ENCODE results near the gene NRROS. TPM values are rescaled to one million over a fixed set of nuclear protein-coding genes. Genes with fewer than 3 reads are reported as not detected.

Gene NRROS
- total RNA-seq, 1 donor from 2014 or later: 22.6 TPM

DNA sequence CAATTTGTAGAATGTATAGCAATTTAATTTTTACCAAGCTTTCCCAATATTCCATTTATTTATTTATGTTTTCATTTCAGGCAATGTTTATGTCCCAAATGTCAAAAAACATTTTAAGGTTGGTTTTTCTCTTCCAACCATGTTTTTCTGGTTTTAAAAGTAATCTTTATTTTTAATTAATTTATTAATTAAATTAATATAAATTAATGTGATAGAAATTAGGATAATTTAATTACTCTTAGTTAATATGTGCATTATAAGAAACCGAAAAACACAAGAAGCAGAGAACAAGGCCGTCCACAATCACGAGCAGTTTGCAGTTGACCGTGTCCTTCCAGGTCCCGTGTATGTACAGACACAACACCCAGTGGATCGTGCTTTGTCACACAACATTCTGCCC lies 36.8 kb upstream of the NRROS start:
- Histone ChIP-seq H3K27me3 (no peaks in the 10 kb centered on the region), H3K27ac (no peak overlapping the region), H3K36me3 (no peaks in the 10 kb centered on the region), H3K4me1 (no peaks in the 10 kb centered on the region), H3K9me3 (no peaks in the 10 kb centered on the region), H3K4me3 (no peak overlapping the region)
- TF ChIP-seq, protein P1, sequence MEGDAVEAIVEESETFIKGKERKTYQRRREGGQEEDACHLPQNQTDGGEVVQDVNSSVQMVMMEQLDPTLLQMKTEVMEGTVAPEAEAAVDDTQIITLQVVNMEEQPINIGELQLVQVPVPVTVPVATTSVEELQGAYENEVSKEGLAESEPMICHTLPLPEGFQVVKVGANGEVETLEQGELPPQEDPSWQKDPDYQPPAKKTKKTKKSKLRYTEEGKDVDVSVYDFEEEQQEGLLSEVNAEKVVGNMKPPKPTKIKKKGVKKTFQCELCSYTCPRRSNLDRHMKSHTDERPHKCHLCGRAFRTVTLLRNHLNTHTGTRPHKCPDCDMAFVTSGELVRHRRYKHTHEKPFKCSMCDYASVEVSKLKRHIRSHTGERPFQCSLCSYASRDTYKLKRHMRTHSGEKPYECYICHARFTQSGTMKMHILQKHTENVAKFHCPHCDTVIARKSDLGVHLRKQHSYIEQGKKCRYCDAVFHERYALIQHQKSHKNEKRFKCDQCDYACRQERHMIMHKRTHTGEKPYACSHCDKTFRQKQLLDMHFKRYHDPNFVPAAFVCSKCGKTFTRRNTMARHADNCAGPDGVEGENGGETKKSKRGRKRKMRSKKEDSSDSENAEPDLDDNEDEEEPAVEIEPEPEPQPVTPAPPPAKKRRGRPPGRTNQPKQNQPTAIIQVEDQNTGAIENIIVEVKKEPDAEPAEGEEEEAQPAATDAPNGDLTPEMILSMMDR (IDR thresholded peaks at IDR 0.05): no peak
- intact Hi-C loops (cut with DNase I): no loop called here
- DNase-seq (ENCODE audit: low spot score in 2 of 2): no peak

DNA sequence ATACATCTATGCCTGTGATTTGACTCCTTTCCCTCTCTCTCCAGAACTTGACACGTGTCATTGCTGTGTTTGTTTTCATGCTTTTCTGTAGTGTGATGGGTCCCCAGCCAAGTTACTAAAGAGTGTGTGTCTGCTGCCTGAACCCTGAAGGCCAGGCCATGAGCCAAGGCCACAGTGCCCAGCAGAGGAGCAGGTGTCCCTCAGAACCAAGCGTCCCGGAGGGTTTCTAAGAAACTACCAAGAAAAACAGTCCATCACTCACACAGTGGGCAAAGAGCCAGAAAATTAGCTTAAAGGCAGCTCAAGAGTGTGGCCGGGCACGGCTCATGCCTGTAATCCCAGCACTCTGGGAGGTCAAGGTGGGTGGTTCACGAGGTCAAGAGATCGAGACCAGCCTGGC lies 35.8 kb upstream of the NRROS start:
- no peak overlapping the region for H3K27ac ChIP-seq
- no peaks in the 10 kb centered on the region for H3K36me3 ChIP-seq
- TF ChIP-seq, protein P1 (IDR thresholded peaks at IDR 0.05): no peak
- no peaks in the 10 kb centered on the region for H3K27me3 ChIP-seq
- intact Hi-C loops (cut with DNase I): no loop called here
- H3K4me3 ChIP-seq: no peak overlapping the region
- peak in 1 of 2 donors; percentile 18 for DNase-seq (ENCODE audit: low spot score in 2 of 2)
- H3K9me3 ChIP-seq: no peaks in the 10 kb centered on the region
- no peaks in the 10 kb centered on the region for H3K4me1 ChIP-seq

DNA sequence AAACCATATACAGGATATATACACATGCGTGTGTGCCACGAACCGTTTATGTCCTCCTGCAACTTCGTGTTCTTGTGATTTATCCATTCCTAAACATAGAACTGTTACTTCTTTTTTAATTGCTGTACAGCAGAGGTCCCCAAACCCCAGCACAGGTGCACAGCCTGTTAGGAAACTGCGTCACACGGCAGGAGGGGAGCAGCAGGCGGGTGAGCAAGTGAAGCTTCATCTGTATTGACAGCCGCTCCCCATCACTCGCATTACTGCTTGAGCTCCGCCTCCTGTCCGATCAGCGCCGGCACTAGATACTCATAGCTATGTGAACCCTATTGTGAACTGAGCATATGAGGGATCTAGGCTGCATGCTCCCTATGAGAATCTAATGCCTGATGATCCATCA lies 34.9 kb upstream of the NRROS start:
- intact Hi-C loops (cut with DNase I): no loop called here
- Histone ChIP-seq H3K27ac (no peak overlapping the region), H3K27me3 (no peaks in the 10 kb centered on the region), H3K4me1 (no peaks in the 10 kb centered on the region), H3K36me3 (no peaks in the 10 kb centered on the region), H3K9me3 (no peaks in the 10 kb centered on the region), H3K4me3 (no peak overlapping the region)
- DNase-seq (ENCODE audit: low spot score in 2 of 2): no peak
- TF ChIP-seq, protein P1 (IDR thresholded peaks at IDR 0.05): no peak

DNA sequence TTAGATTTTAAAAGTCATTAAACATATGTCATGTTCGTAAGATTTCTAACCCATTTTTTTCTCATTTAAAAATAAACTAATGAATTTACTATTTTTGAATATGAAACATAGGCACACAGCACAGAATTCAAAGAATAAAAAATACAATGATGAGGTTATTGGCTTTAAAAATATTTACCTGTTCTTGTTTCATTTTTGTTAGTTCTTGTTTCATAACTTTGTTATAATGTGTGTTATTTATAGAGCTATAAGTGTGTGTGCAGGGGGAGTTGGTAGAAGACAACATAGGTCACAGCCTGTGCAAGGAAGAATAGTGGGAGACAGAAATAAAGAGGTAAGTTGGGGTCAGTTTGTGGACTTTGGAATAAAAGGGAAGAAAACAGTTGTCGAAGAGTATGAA lies 30.8 kb upstream of the NRROS start:
- no peak for DNase-seq (ENCODE audit: low spot score in 2 of 2)
- Histone ChIP-seq H3K27ac (no peak overlapping the region), H3K27me3 (no peaks in the 10 kb centered on the region), H3K36me3 (no peaks in the 10 kb centered on the region), H3K4me1 (no peaks in the 10 kb centered on the region), H3K4me3 (no peak overlapping the region), H3K9me3 (no peaks in the 10 kb centered on the region)
- intact Hi-C loops (cut with DNase I): loop anchor here (1.0 kb wide), 1 partner anchor 77 kb away; no protein-coding TSS in a partner anchor
- TF ChIP-seq, protein P1 (IDR thresholded peaks at IDR 0.05): no peak

DNA sequence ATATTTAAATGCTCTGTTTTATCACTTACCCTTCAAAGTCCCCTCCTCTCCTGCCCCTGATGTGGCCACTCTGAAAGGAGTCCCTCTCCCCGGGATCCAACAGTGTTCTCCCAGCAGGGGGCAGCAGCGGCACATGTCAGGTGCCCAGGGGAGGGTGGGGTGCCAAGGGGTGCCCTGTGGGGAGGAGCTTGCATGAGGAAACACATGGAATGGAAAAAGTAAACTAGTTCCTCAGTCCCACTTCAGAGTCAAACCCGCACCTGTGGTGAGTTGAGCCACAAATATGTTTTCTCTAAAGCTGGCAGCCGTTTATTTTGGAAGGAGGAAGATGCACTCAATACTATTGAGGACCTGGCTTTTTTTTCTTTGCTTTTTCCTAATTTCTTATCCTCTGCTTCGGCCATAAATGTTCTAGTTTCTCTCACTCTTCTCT lies 30.1 kb upstream of the NRROS start:
- no peak overlapping the region for H3K27ac ChIP-seq
- intact Hi-C loops (cut with DNase I): loop anchor here (1.0 kb wide), 1 partner anchor 76 kb away; no protein-coding TSS in a partner anchor
- no peak overlapping the region for H3K4me3 ChIP-seq
- TF ChIP-seq, protein P1 (IDR thresholded peaks at IDR 0.05): peak; percentile 39 to 71 (median 70)
- H3K4me1 ChIP-seq: no peaks in the 10 kb centered on the region
- no peaks in the 10 kb centered on the region for H3K9me3 ChIP-seq
- H3K36me3 ChIP-seq: no peaks in the 10 kb centered on the region
- no peaks in the 10 kb centered on the region for H3K27me3 ChIP-seq
- DNase-seq (ENCODE audit: low spot score in 2 of 2): peak; percentile 46 to 89
